HUES6 (cell line): ENCODE data around the gene ARRDC1.
"Not testable (repeated sequence)": the region's sequence is repeated elsewhere in the genome, so short reads cannot be mapped to it uniquely, and the experiment has no call there.

Experiments
- H3K27ac ChIP-seq: 2 replicates; pipeline ENCODE4 v1.7.0; 2013; ENCODE audit warnings: low read depth, mild to moderate bottlenecking, low read length, inconsistent platforms
- H3K27me3 ChIP-seq: 2 replicates; pipeline ENCODE4 v1.6.1; 2013; ENCODE audit warnings: low read length; ENCODE audit not compliant: control insufficient read depth, insufficient read depth
- H3K36me3 ChIP-seq: 2 replicates; pipeline ENCODE4 v1.6.1; 2013; ENCODE audit warnings: low read length; ENCODE audit not compliant: control insufficient read depth, insufficient read depth
- H3K4me1 ChIP-seq: 2 replicates; pipeline ENCODE4 v1.6.1; 2013; ENCODE audit warnings: low read length; ENCODE audit not compliant: control insufficient read depth, insufficient read depth
- H3K4me3 ChIP-seq: 2 replicates; pipeline ENCODE4 v1.5.1; 2013; ENCODE audit warnings: low read depth, low read length
- H3K9ac ChIP-seq: one replicate; pipeline ENCODE4 v1.6.1; 2013; ENCODE audit warnings: mild to moderate bottlenecking, low read length
- H3K9me3 ChIP-seq: 2 replicates; pipeline ENCODE4 v1.6.1; 2013; ENCODE audit warnings: low read depth, low read length; ENCODE audit not compliant: control insufficient read depth, insufficient read depth

Gene ARRDC1

DNA sequence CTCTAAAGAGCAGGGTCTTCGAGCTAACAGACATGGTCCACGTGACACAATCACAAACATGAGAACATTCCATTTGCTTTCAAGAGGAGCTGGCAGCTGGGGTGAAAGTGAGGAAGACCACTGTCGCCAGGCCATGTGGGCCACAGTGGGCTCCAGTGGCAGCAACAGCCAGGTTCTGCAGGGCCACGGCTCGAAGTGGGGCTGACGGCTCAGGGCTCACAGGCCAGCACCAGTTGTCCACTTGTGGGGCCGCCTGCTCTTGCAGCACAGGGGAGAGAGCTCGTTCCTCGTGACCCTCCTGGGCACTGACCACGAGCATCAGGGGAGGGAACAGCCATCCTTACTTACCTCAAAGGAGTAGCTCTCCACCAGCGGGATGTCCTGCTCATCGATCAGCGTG lies 17.2 kb upstream of the ARRDC1 start:
- Histone ChIP-seq H3K27ac (no peak overlapping the region), H3K4me3 (no peak overlapping the region), H3K4me1 (0 out of 2 replicates have a peak, but pooled peaks cover 2% of the 10 kb centered on the region), H3K9ac (no peak overlapping the region), H3K36me3 (peaks cover 55% of the 10 kb centered on the region), H3K9me3 (no peaks in the 10 kb centered on the region), H3K27me3 (no peaks in the 10 kb centered on the region)

DNA sequence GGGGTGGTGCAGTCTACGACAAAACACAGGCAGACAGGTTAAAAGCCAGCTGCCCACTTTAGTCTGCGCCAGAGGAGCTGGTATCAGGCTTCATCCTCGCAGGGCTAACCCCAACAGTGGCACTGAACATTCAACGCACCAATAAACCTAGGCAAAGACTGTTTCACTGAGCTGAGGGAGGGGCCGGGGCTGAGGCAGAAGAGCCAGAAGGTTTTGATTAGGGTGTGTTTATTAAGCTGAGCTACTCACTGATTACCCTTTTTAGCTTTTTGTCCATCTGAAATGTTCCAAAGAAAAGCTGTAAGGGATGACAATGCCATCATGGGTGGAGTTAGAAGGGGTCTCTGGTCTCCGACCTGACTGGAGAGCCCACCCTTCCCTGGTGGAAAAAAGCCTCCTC lies 16.6 kb upstream of the ARRDC1 start:
- no peak overlapping the region for H3K27ac ChIP-seq
- H3K9ac ChIP-seq = peak overlapping the region; percentile 87
- no peaks in the 10 kb centered on the region for H3K9me3 ChIP-seq
- H3K27me3 ChIP-seq = no peaks in the 10 kb centered on the region
- 0 out of 2 replicates have a peak, but pooled peaks cover 2% of the 10 kb centered on the region for H3K4me1 ChIP-seq
- H3K36me3 ChIP-seq = peaks cover 49% of the 10 kb centered on the region
- H3K4me3 ChIP-seq = peak overlapping the region; percentile 84

GRCh38 chr9:137589441-137590122 lies 15.9 kb upstream of the ARRDC1 start:
- peaks cover 42% of the 10 kb centered on the region for H3K36me3 ChIP-seq
- no peaks in the 10 kb centered on the region for H3K9me3 ChIP-seq
- peak overlapping the region; percentile 87 for H3K9ac ChIP-seq
- H3K4me1 ChIP-seq = 0 out of 2 replicates have a peak, but pooled peaks cover 2% of the 10 kb centered on the region
- peak overlapping the region; percentile 84 for H3K4me3 ChIP-seq
- H3K27ac ChIP-seq = no peak overlapping the region
- H3K27me3 ChIP-seq = no peaks in the 10 kb centered on the region

GRCh38 chr9:137590123-137590468 lies 15.4 kb upstream of the ARRDC1 start:
- Histone ChIP-seq H3K4me3 (peak overlapping the region; percentile 84), H3K27ac (no peak overlapping the region), H3K36me3 (peaks cover 39% of the 10 kb centered on the region), H3K9ac (peak overlapping the region; percentile 87), H3K27me3 (no peaks in the 10 kb centered on the region), H3K4me1 (0 out of 2 replicates have a peak, but pooled peaks cover 2% of the 10 kb centered on the region), H3K9me3 (no peaks in the 10 kb centered on the region)

- no peaks in the 10 kb centered on the region for H3K9me3 ChIP-seq
- 0 out of 2 replicates have a peak, but pooled peaks cover 2% of the 10 kb centered on the region for H3K4me1 ChIP-seq
- peaks cover 34% of the 10 kb centered on the region for H3K36me3 ChIP-seq
- H3K9ac ChIP-seq = peak within 1 kb of the TSS; percentile 87
- H3K27ac ChIP-seq = no peak within 1 kb of the TSS; the same call in 1 of the 2 replicates
- H3K4me3 ChIP-seq = peak within 1 kb of the TSS; percentile 84
- H3K27me3 ChIP-seq = no peaks in the 10 kb centered on the region
Observed at GRCh38 chr9:137590469-137591383, 14.8 kb upstream of the ARRDC1 start, which contains the start of gene ZMYND19. TSS of gene ZMYND19 (minus strand) at chr9:137590512. CDS start at chr9:137590263, 249 bp downstream.

- peaks cover 14% of the 10 kb centered on the region for H3K36me3 ChIP-seq
- H3K27me3 ChIP-seq = no peaks in the 10 kb centered on the region
- H3K9ac ChIP-seq = no peak overlapping the region
- no peaks in the 10 kb centered on the region for H3K9me3 ChIP-seq
- H3K27ac ChIP-seq = no peak overlapping the region
- H3K4me3 ChIP-seq = no peak overlapping the region
- 0 out of 2 replicates have a peak, but pooled peaks cover 2% of the 10 kb centered on the region for H3K4me1 ChIP-seq
Observed at GRCh38 chr9:137592767-137593166, 12.7 kb upstream of the ARRDC1 start.

DNA sequence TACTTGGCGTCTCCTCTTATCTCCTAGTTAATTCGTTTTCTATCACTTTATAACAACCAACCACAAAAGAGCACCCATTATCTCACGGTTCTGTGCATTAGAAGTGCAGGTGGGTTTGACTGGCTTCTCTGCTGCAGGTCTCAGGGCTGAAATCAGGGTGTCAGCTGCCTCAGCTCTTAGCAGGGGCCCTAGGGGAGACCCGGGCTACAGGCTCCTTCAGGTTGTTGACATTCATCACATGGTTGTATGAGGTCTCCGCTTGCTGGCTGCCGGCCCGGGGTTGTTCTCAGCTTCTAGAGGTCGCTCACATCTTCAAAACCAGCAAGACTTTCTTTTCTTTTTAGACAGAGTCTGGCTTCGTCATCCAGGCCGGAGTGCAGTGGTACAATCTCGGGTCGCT lies 12.3 kb upstream of the ARRDC1 start:
- peaks cover 10% of the 10 kb centered on the region for H3K36me3 ChIP-seq
- H3K27me3 ChIP-seq = no peaks in the 10 kb centered on the region
- no peak overlapping the region for H3K9ac ChIP-seq
- no peak overlapping the region for H3K27ac ChIP-seq
- 0 out of 2 replicates have a peak, but pooled peaks cover 2% of the 10 kb centered on the region for H3K4me1 ChIP-seq
- no peak overlapping the region for H3K4me3 ChIP-seq
- H3K9me3 ChIP-seq = no peaks in the 10 kb centered on the region

- not testable (repeated sequence) for H3K36me3 ChIP-seq, H3K4me3 ChIP-seq
Observed at GRCh38 chr9:137596577-137596976, 8.9 kb upstream of the ARRDC1 start.

GRCh38 chr9:137598943-137599342 lies 6.5 kb upstream of the ARRDC1 start:
- peaks cover 12% of the 10 kb centered on the region for H3K27me3 ChIP-seq
- no peaks in the 10 kb centered on the region for H3K9me3 ChIP-seq
- H3K4me3 ChIP-seq = no peak overlapping the region
- H3K36me3 ChIP-seq = no peaks in the 10 kb centered on the region
- H3K27ac ChIP-seq = no peak overlapping the region
- H3K9ac ChIP-seq = no peak overlapping the region
- H3K4me1 ChIP-seq = peaks cover 7% of the 10 kb centered on the region; the same call in 1 of the 2 replicates

More at GRCh38 chr9:137596577-137596976, 8.9 kb upstream of the ARRDC1 start:
- H3K27ac ChIP-seq, H3K27me3 ChIP-seq, H3K9ac ChIP-seq, H3K4me1 ChIP-seq, H3K9me3 ChIP-seq: not testable (repeated sequence)

DNA sequence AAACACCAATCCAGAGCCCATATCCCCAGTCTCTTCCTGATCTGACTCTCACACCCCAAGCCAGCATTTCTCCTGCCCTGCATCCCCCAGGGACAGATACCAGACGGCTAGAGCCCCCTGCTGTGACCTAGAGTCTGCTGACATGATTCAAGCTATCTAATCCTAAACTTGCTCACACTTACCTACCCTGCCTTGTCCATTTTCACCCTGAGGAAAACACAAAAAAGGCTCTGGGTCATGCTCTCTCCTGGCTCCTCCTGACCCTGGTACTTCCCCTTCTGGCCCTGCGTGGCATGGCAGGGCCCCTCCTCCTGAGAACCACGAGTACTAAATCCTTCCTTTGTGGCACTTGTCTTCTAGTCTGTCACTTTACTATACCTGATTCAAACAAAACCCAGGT lies 2.8 kb upstream of the ARRDC1 start:
- Histone ChIP-seq H3K27me3 (peaks cover 33% of the 10 kb centered on the region), H3K4me1 (peaks cover 25% of the 10 kb centered on the region), H3K9ac (no peak overlapping the region), H3K9me3 (no peaks in the 10 kb centered on the region), H3K4me3 (no peak overlapping the region), H3K27ac (no peak overlapping the region), H3K36me3 (no peaks in the 10 kb centered on the region)

DNA sequence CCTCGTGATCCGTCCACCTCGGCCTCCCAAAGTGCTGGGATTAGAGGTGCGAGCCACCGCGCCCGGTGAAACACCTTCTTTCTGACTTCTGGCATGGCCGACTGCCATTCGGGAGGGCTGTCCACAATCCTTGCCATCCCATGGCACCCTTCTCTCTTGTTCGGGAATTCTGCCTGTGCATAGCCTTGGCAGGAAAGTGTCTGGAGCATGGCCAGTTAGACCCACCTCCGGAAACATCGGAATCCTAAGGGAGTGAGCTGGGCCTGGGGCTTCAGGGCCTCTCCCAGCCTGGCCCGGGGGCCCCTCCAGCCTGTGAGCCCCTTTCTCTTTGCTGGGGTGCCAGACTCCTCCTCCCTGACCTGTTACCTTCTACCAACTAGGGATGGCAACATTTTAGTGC lies 1.6 kb upstream of the ARRDC1 start:
- Histone ChIP-seq H3K4me1 (peaks cover 25% of the 10 kb centered on the region), H3K27ac (no peak overlapping the region), H3K9ac (no peak overlapping the region), H3K36me3 (no peaks in the 10 kb centered on the region), H3K9me3 (no peaks in the 10 kb centered on the region), H3K4me3 (peak overlapping the region; percentile 32; the same call in 1 of the 2 replicates), H3K27me3 (peaks cover 33% of the 10 kb centered on the region)
